ENCODE measurements around the gene DDX51. TPM values are rescaled to one million over a fixed set of nuclear protein-coding genes. Genes with fewer than 3 reads are reported as not detected.
"Not testable (repeated sequence)": the region's sequence is repeated elsewhere in the genome, so short reads cannot be mapped to it uniquely, and the experiment has no call there.

DDX51 gene
- total RNA-seq, 1 donor from 2014 or later, result 18.0 TPM

GRCh38 chr12:132117558-132117875 is 26.6 kb downstream of the DDX51 start:
- DNase-seq (ENCODE audit: low spot score), result no peak

- no peak for DNase-seq (ENCODE audit: low spot score)
These were observed 27.2 kb downstream of the DDX51 start for GRCh38 chr12:132116709-132117557.

GRCh38 chr12:132115500-132115899 is 28.6 kb downstream of the DDX51 start:
- no peak for DNase-seq (ENCODE audit: low spot score)

- no peak for DNase-seq (ENCODE audit: low spot score)
These were observed 29.5 kb downstream of the DDX51 start for GRCh38 chr12:132114667-132115066.

GRCh38 chr12:132111654-132112304 is 32.3 kb downstream of the DDX51 start:
- no peak for DNase-seq (ENCODE audit: low spot score)

- DNase-seq (ENCODE audit: low spot score), result no peak
These were observed 33.4 kb downstream of the DDX51 start for GRCh38 chr12:132110677-132111076.

- no peak for DNase-seq (ENCODE audit: low spot score)
These were observed 34.4 kb downstream of the DDX51 start for GRCh38 chr12:132109741-132110140.

GRCh38 chr12:132108211-132108832 is 35.8 kb downstream of the DDX51 start:
- DNase-seq (ENCODE audit: low spot score), result no peak

GRCh38 chr12:132106921-132107320 is 37.2 kb downstream of the DDX51 start:
- no peak for DNase-seq (ENCODE audit: low spot score)

- DNase-seq (ENCODE audit: low spot score), result no peak
These were observed 38.7 kb downstream of the DDX51 start for GRCh38 chr12:132105467-132105866.

GRCh38 chr12:132103542-132104308 is 40.4 kb downstream of the DDX51 start:
- no peak for DNase-seq (ENCODE audit: low spot score)

- DNase-seq (ENCODE audit: low spot score), result not testable (repeated sequence)
These were observed 41.0 kb downstream of the DDX51 start for GRCh38 chr12:132103072-132103471.

GRCh38 chr12:132102297-132102696 is 41.8 kb downstream of the DDX51 start:
- no peak for DNase-seq (ENCODE audit: low spot score)

GRCh38 chr12:132100306-132101065 is 43.6 kb downstream of the DDX51 start:
- no peak for DNase-seq (ENCODE audit: low spot score)

GRCh38 chr12:132099739-132100138 is 44.4 kb downstream of the DDX51 start:
- no peak for DNase-seq (ENCODE audit: low spot score)

GRCh38 chr12:132095520-132096409 is 48.4 kb downstream of the DDX51 start:
- DNase-seq (ENCODE audit: low spot score), result no peak

- no peak for DNase-seq (ENCODE audit: low spot score)
These were observed 49.7 kb downstream of the DDX51 start for GRCh38 chr12:132094269-132094891.

- DNase-seq (ENCODE audit: low spot score), result no peak
These were observed 54.7 kb downstream of the DDX51 start for GRCh38 chr12:132089407-132089910.
